ENCODE results near the gene MED29. TPM values are rescaled to one million over a fixed set of nuclear protein-coding genes. Genes with fewer than 3 reads are reported as not detected.

The MED29 gene
- total and polyA plus RNA-seq, 2 of the 13 experiments (the other 11 are each of a cell fraction or from before 2014, with no cell fraction given), result 14.0 to 19.7 TPM

- TF ChIP-seq ZFYVE20 (CRISPR knock-in tag; IDR thresholded peaks at IDR 0.05; ENCODE audit: borderline replicate concordance, low read depth) (no peak), YEATS2 (CRISPR knock-in tag; IDR thresholded peaks at IDR 0.05; ENCODE audit: borderline replicate concordance) (peak; percentile 76; the same call in 1 of the 2 replicates), ZNF484 (CRISPR knock-in tag; IDR thresholded peaks at IDR 0.05; ENCODE audit: borderline replicate concordance, low read depth) (no peak), ZNF558 (CRISPR knock-in tag; IDR thresholded peaks at IDR 0.05; ENCODE audit: borderline replicate concordance) (no peak; the same call in 1 of the 2 replicates), PRMT3 (CRISPR knock-in tag; IDR thresholded peaks at IDR 0.05; ENCODE audit: borderline replicate concordance, low read depth) (no peak), ZNF629 (CRISPR knock-in tag; conservative IDR thresholded peaks at IDR 0.05) (peak; percentile 46), ZNF18 (CRISPR knock-in tag; IDR thresholded peaks at IDR 0.05; ENCODE audit: insufficient replicate concordance) (peak; percentile 98), ZNF367 (CRISPR knock-in tag; IDR thresholded peaks at IDR 0.05; ENCODE audit: borderline replicate concordance) (no peak), ZNF296 (CRISPR knock-in tag; conservative IDR thresholded peaks at IDR 0.05) (no peak), FOXA3 (CRISPR knock-in tag; IDR thresholded peaks at IDR 0.05) (peak; percentile 59), HDAC2 (CRISPR knock-in tag; IDR thresholded peaks at IDR 0.05) (peak; percentile 97), ATM (IDR thresholded peaks at IDR 0.05; ENCODE audit: borderline replicate concordance) (no peak), FOXM1 (CRISPR knock-in tag; IDR thresholded peaks at IDR 0.05) (no peak), ZNF432 (CRISPR knock-in tag; IDR thresholded peaks at IDR 0.05; ENCODE audit: borderline replicate concordance) (no peak), GABPB1 (CRISPR knock-in tag; IDR thresholded peaks at IDR 0.05) (peak; percentile 57; the same call in 1 of the 2 replicates), GABPA (IDR thresholded peaks at IDR 0.05; ENCODE audit: low read depth, low read length) (no peak), GABPA (CRISPR knock-in tag; IDR thresholded peaks at IDR 0.05; ENCODE audit: low read depth) (peak; percentile 69; the same call in 1 of the 2 replicates), NFKB2 (CRISPR knock-in tag; IDR thresholded peaks at IDR 0.05; ENCODE audit: borderline replicate concordance) (peak; percentile 93; the same call in 1 of the 2 replicates), HOXA5 (CRISPR knock-in tag; IDR thresholded peaks at IDR 0.05) (no peak), ZKSCAN1 (IDR thresholded peaks at IDR 0.05; ENCODE audit: low read length) (no peak), SOX13 (IDR thresholded peaks at IDR 0.05) (no peak), SOX13 (CRISPR knock-in tag; conservative IDR thresholded peaks at IDR 0.05 in 1 of 2, IDR thresholded peaks at IDR 0.05 in 1 of 2) (peak in 1 of 2 experiments; percentile 56; a peak in 2 of 4 replicates), ZBTB2 (CRISPR knock-in tag; IDR thresholded peaks at IDR 0.05; ENCODE audit: low read depth) (no peak; the same call in 1 of the 2 replicates), TBX2 (CRISPR knock-in tag; IDR thresholded peaks at IDR 0.05; ENCODE audit: borderline replicate concordance) (peak; percentile 81; the same call in 1 of the 2 replicates), MTA3 (CRISPR knock-in tag; IDR thresholded peaks at IDR 0.05) (no peak), MTERF4 (CRISPR knock-in tag; IDR thresholded peaks at IDR 0.05) (peak; percentile 71; the same call in 1 of the 2 replicates), RARA (CRISPR knock-in tag; IDR thresholded peaks at IDR 0.05) (peak; percentile 86), PPARG (CRISPR knock-in tag; conservative IDR thresholded peaks at IDR 0.05) (no peak)
These were observed 10.6 kb downstream of the MED29 start (continued) for GRCh38 chr19:39401549-39402345.

Measured in HepG2 (cell line).